HEK293 (cell line): Measurements from ENCODE around the gene MLN.
A peak's percentile ranks its signal among the peaks of the same experiment; 100 is the strongest.

ENCODE experiments used
- CTCF ChIA-PET: fragments of 350-600 bp; formaldehyde crosslinking; extraction: SDS; loops from one replicate; lab custom pipeline; 2021; ENCODE audit warnings: antibody characterized with exemption; lab: Yijun Ruan, JAX
- POLR2A ChIA-PET: fragments of 300-600 bp; formaldehyde crosslinking; extraction: SDS; loops from one replicate; lab custom pipeline; 2020; ENCODE audit warnings: antibody characterized with exemption, inconsistent platforms; lab: Yijun Ruan, JAX
- H3K27ac ChIP-seq: fragments of 200-500 bp; sonication (Bioruptor generic); 2 replicates; pipeline ENCODE4 v1.5.1; 2014; ENCODE audit warnings: low read depth, low read length, control low read depth, inconsistent platforms; ENCODE audit errors: extremely low read depth
- H3K36me3 ChIP-seq, 2 experiments: fragments of 200-500 bp in 1 of 2; sonication (Bioruptor generic) in 1 of 2; 1 replicate in 1 of 2; 2 replicates in 1 of 2; pipeline ENCODE4 v1.5.1; 2014 to 2017; ENCODE audit warnings: inconsistent platforms in 2 of 2, low read length in 2 of 2; ENCODE audit not compliant: control insufficient read depth in 2 of 2, insufficient read depth in 1 of 2
- H3K4me1 ChIP-seq: fragments of 200-500 bp; sonication (Bioruptor generic); 2 replicates; pipeline ENCODE4 v1.5.1; 2014; ENCODE audit warnings: mild to moderate bottlenecking, low read length, inconsistent platforms; ENCODE audit not compliant: control insufficient read depth, insufficient read depth
- H3K4me3 ChIP-seq: 2 replicates; pipeline ENCODE4 v1.5.1; 2011; ENCODE audit warnings: low read depth, mild to moderate bottlenecking, control low read depth, low read length, moderate library complexity
- H3K9me3 ChIP-seq: fragments of 200-500 bp; sonication (Bioruptor generic); 2 replicates; pipeline ENCODE4 v1.5.1; 2014; ENCODE audit warnings: low read depth, low read length, inconsistent platforms; ENCODE audit not compliant: control insufficient read depth, insufficient read depth
- BCL11B ChIP-seq: fragments of 450-650 bp; formaldehyde crosslinking; IDR thresholded peaks from 2 replicates; pipeline ENCODE4 v1.5.1; 2016; ENCODE audit warnings: low read depth, missing biosample characterization, missing genetic modification characterization
- EGR2 ChIP-seq: fragments of 450-650 bp; formaldehyde crosslinking; IDR thresholded peaks from 2 replicates; pipeline ENCODE4 v1.5.1; 2016; ENCODE audit warnings: low read depth, missing biosample characterization, missing genetic modification characterization
- KLF10 ChIP-seq: fragments of 450-650 bp; IDR thresholded peaks from 2 replicates; pipeline ENCODE4 v1.5.1; 2018; ENCODE audit warnings: missing biosample characterization, mild to moderate bottlenecking, missing genetic modification characterization
- TRIM28 ChIP-seq: IDR thresholded peaks from 2 replicates; pipeline ENCODE4 v1.6.1; 2011; ENCODE audit warnings: low read length, control low read depth, borderline replicate concordance
- ZBTB17 ChIP-seq: fragments of 450-650 bp; formaldehyde crosslinking; IDR thresholded peaks from 2 replicates; pipeline ENCODE4 v1.5.1; 2016; ENCODE audit warnings: missing biosample characterization, missing genetic modification characterization
- ZEB2 ChIP-seq: fragments of 450-650 bp; formaldehyde crosslinking; IDR thresholded peaks from 2 replicates; pipeline ENCODE4 v1.5.1; 2016; ENCODE audit warnings: missing biosample characterization, missing genetic modification characterization
- ZNF157 ChIP-seq: fragments of 450-650 bp; formaldehyde crosslinking; IDR thresholded peaks from 2 replicates; pipeline ENCODE4 v1.5.1; 2016; ENCODE audit warnings: missing biosample characterization, missing genetic modification characterization
- ZNF2 ChIP-seq: fragments of 450-650 bp; formaldehyde crosslinking; IDR thresholded peaks from 2 replicates; pipeline ENCODE4 v1.5.1; 2016; ENCODE audit warnings: missing biosample characterization, missing genetic modification characterization
- ZNF248 ChIP-seq: fragments of 450-650 bp; formaldehyde crosslinking; IDR thresholded peaks from 2 replicates; pipeline ENCODE4 v1.5.1; 2017; ENCODE audit warnings: missing biosample characterization, missing genetic modification characterization
- ZNF280C ChIP-seq: fragments of 450-650 bp; formaldehyde crosslinking; IDR thresholded peaks from 2 replicates; pipeline ENCODE4 v1.5.1; 2016; ENCODE audit warnings: missing biosample characterization, missing genetic modification characterization
- ZNF302 ChIP-seq: fragments of 450-650 bp; formaldehyde crosslinking; IDR thresholded peaks from 2 replicates; pipeline ENCODE4 v1.5.1; 2016; ENCODE audit warnings: missing biosample characterization, missing genetic modification characterization, low read depth
- ZNF354C ChIP-seq: fragments of 450-650 bp; formaldehyde crosslinking; IDR thresholded peaks from 2 replicates; pipeline ENCODE4 v1.5.1; 2016; ENCODE audit warnings: missing biosample characterization, missing genetic modification characterization, low read depth, borderline replicate concordance
- ZNF394 ChIP-seq: fragments of 450-650 bp; formaldehyde crosslinking; IDR thresholded peaks from 2 replicates; pipeline ENCODE4 v1.5.1; 2016; ENCODE audit warnings: missing biosample characterization, missing genetic modification characterization, mild to moderate bottlenecking, moderate library complexity, borderline replicate concordance
- ZNF404 ChIP-seq: fragments of 450-650 bp; formaldehyde crosslinking; IDR thresholded peaks from 2 replicates; pipeline ENCODE4 v1.5.1; 2017; ENCODE audit warnings: missing biosample characterization, missing genetic modification characterization
- ZNF501 ChIP-seq: fragments of 450-650 bp; formaldehyde crosslinking; IDR thresholded peaks from 2 replicates; pipeline ENCODE4 v1.5.1; 2016; ENCODE audit warnings: missing biosample characterization, missing genetic modification characterization
- ZNF548 ChIP-seq: fragments of 450-650 bp; formaldehyde crosslinking; IDR thresholded peaks from 2 replicates; pipeline ENCODE4 v1.5.1; 2016; ENCODE audit warnings: missing biosample characterization, missing genetic modification characterization
- ZNF571 ChIP-seq: fragments of 450-650 bp; formaldehyde crosslinking; IDR thresholded peaks from 2 replicates; pipeline ENCODE4 v1.5.0; 2017; ENCODE audit warnings: missing biosample characterization, missing genetic modification characterization
- ZNF660 ChIP-seq: fragments of 450-650 bp; IDR thresholded peaks from 2 replicates; pipeline ENCODE4 v1.5.1; 2018; ENCODE audit warnings: missing biosample characterization, mild to moderate bottlenecking, missing genetic modification characterization
- ZNF76 ChIP-seq: fragments of 450-650 bp; formaldehyde crosslinking; IDR thresholded peaks from 2 replicates; pipeline ENCODE4; 2016; ENCODE audit warnings: low read depth, missing biosample characterization, missing genetic modification characterization, borderline replicate concordance
- ZNF768 ChIP-seq: fragments of 450-650 bp; formaldehyde crosslinking; IDR thresholded peaks from 2 replicates; pipeline ENCODE4 v1.5.1; 2018; ENCODE audit warnings: missing biosample characterization, mild to moderate bottlenecking, missing genetic modification characterization
- ZSCAN30 ChIP-seq: fragments of 450-650 bp; IDR thresholded peaks from 2 replicates; pipeline ENCODE4 v1.5.1; 2018; ENCODE audit warnings: missing biosample characterization, mild to moderate bottlenecking, missing genetic modification characterization, moderate library complexity
- ZSCAN4 ChIP-seq: fragments of 450-650 bp; formaldehyde crosslinking; IDR thresholded peaks from 2 replicates; pipeline ENCODE4 v1.5.1; 2017; ENCODE audit warnings: missing biosample characterization, missing genetic modification characterization

MLN gene

GRCh38 chr6:33818293-33818692 is 14.5 kb upstream of the MLN start:
- no peak for TF ChIP-seq ZNF571 (tag by site-specific recombination)
- 0 out of 2 replicates have a peak, but pooled peaks have one; percentile 4 for TF ChIP-seq ZNF768 (tag by site-specific recombination)
- TF ChIP-seq ZNF354C (tag by site-specific recombination), result no peak
- no peak for TF ChIP-seq ZNF302 (tag by site-specific recombination)
- no peak for TF ChIP-seq ZNF157 (tag by site-specific recombination)
- CTCF ChIA-PET, result interaction anchor here (0.6 to 1.8 kb wide), 4 partner anchors 12 to 105 kb away, joined by 3 to 4 read pairs (median 3); no protein-coding TSS in a partner anchor

GRCh38 chr6:33817489-33817888 is 13.7 kb upstream of the MLN start:
- no peaks in the 10 kb centered on the region for H3K9me3 ChIP-seq
- ChIA-PET POLR2A (no interaction called here), CTCF (interaction anchor here (0.6 to 1.8 kb wide), 2 partner anchors 38 to 50 kb away, joined by 3 to 4 read pairs; no protein-coding TSS in a partner anchor)
- H3K4me1 ChIP-seq, result no peaks in the 10 kb centered on the region
- TF ChIP-seq TRIM28, result no peak
- TF ChIP-seq ZNF404 (tag by site-specific recombination), result no peak
- TF ChIP-seq EGR2 (tag by site-specific recombination), result no peak
- TF ChIP-seq ZNF76 (tag by site-specific recombination), result no peak
- no peak for TF ChIP-seq ZNF2
- TF ChIP-seq ZNF501 (tag by site-specific recombination), result no peak
- no peak for TF ChIP-seq KLF10 (tag by site-specific recombination)
- H3K4me3 ChIP-seq, result no peak overlapping the region
- no peak overlapping the region for H3K27ac ChIP-seq
- H3K36me3 ChIP-seq, result no peaks in the 10 kb centered on the region

More at GRCh38 chr6:33818293-33818692, 14.5 kb upstream of the MLN start:
- POLR2A ChIA-PET, result no interaction called here
- Histone ChIP-seq H3K36me3 (no peaks in the 10 kb centered on the region), H3K4me1 (no peaks in the 10 kb centered on the region), H3K4me3 (no peak overlapping the region), H3K9me3 (no peaks in the 10 kb centered on the region), H3K27ac (no peak overlapping the region)

GRCh38 chr6:33816911-33817310 is 13.1 kb upstream of the MLN start:
- Histone ChIP-seq H3K36me3 (no peaks in the 10 kb centered on the region), H3K4me1 (no peaks in the 10 kb centered on the region), H3K4me3 (no peak overlapping the region), H3K9me3 (no peaks in the 10 kb centered on the region), H3K27ac (no peak overlapping the region)
- POLR2A ChIA-PET, result no interaction called here
- CTCF ChIA-PET, result interaction anchor here (0.6 to 1.8 kb wide), 3 partner anchors 37 to 71 kb away, joined by 3 to 4 read pairs (median 3); no protein-coding TSS in a partner anchor
- TF ChIP-seq BCL11B (tag by site-specific recombination), result no peak

- ChIA-PET POLR2A (no interaction called here), CTCF (interaction anchor here (0.9 kb wide), 1 partner anchor 52 kb away, joined by 3 read pairs; no protein-coding TSS in a partner anchor)
- Histone ChIP-seq H3K4me3 (no peak overlapping the region), H3K9me3 (no peaks in the 10 kb centered on the region), H3K27ac (no peak overlapping the region), H3K36me3 (no peaks in the 10 kb centered on the region), H3K4me1 (no peaks in the 10 kb centered on the region)
- TF ChIP-seq ZNF548 (no peak), ZNF571 (tag by site-specific recombination) (no peak), ZEB2 (tag by site-specific recombination) (no peak), ZBTB17 (tag by site-specific recombination) (peak; percentile 67), ZSCAN4 (no peak), ZNF248 (tag by site-specific recombination) (no peak), EGR2 (tag by site-specific recombination) (peak; percentile 28; the same call in 1 of the 2 replicates), ZNF280C (tag by site-specific recombination) (no peak), ZSCAN30 (tag by site-specific recombination) (no peak), ZNF660 (tag by site-specific recombination) (no peak), ZNF394 (tag by site-specific recombination) (no peak)
These were observed 12.1 kb upstream of the MLN start for GRCh38 chr6:33815854-33816253.
